BJ (cell line): ENCODE data around the gene ST6GALNAC4. TPM values are rescaled to one million over a fixed set of nuclear protein-coding genes. Genes with fewer than 3 reads are reported as not detected.
A peak's percentile ranks its signal among the peaks of the same experiment; 100 is the strongest.

Experiments used
- CTCF ChIA-PET: fragments of 350-600 bp; formaldehyde crosslinking; extraction: SDS; loops from one replicate; lab custom pipeline; 2021; ENCODE audit warnings: antibody characterized with exemption, inconsistent platforms; lab: Yijun Ruan, JAX
- POLR2A ChIA-PET: fragments of 300-600 bp; sonication (Branson Sonifier 250); formaldehyde crosslinking; extraction: SDS; loops from one replicate; lab custom pipeline; 2021; ENCODE audit warnings: antibody characterized with exemption; lab: Charles Lee
- DNase-seq: peaks from one replicate; pipeline ENCODE4 v3.0.0-alpha.2; 2011; ENCODE audit warnings: low read depth
- H3K27me3 ChIP-seq: 2 replicates; pipeline ENCODE4 v1.6.0; 2011; ENCODE audit warnings: low read length; ENCODE audit not compliant: control insufficient read depth, insufficient read depth
- H3K36me3 ChIP-seq: 2 replicates; pipeline ENCODE4 v1.5.1; 2011; ENCODE audit warnings: low read length; ENCODE audit not compliant: control insufficient read depth, insufficient read depth
- H3K4me3 ChIP-seq: 2 replicates; pipeline ENCODE4 v1.5.1; 2011; ENCODE audit warnings: low read depth, mild to moderate bottlenecking, control low read depth, low read length
- CTCF ChIP-seq: IDR thresholded peaks from 2 replicates; pipeline ENCODE4 v1.5.1; 2011; ENCODE audit warnings: low read depth, mild to moderate bottlenecking, control low read depth, inconsistent platforms, low read length, moderate library complexity; ENCODE audit not compliant: insufficient read depth
- polyA plus RNA-seq: library from polyadenylated mRNA; depleted of rRNA; stranded (reverse); fragments of >200 nt; gene quantifications from 2 replicates; pipeline ENCODE4 v1.2.3, GENCODE V29; 2011

The ST6GALNAC4 gene
- polyA plus RNA-seq, 1 experiment, result 35.5 TPM

DNA sequence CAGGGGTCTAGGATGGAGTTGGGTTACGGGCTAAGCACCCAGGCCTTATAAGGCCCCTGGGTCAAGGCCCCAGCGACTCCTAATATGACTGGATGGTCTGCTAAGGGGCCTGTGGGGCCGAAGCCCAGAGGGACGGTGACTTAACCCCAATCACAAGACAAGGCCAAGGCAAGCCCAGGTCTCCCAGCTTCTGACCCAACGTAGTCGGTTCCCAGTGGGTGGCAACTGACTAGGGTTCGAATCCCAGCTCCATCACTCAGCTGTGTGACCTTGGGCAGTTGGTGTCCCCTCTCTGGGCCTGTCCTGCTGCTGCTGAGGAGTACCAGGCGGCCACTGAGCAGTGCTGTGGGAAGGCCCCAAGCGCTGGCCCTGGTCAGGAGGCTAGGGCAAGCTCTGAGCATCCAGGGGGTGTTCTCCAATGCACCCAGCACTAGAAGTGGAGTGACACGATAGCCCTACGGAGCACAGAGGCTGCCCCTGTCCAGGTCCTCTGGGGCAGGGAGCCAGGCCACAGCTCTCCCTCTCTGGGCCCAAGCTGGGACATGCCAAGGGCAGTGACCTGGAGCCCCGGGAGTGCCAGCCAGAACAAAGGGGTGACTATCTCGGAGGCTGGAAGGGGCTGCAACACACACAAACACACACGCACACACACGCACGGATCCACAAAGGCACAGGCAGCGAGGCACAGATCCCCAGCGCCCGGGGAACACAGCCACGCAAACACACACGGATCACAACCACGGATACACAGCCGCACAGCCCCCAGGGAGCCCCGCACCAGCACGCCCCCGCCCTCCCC lies 39.9 kb downstream of the ST6GALNAC4 start:
- H3K36me3 ChIP-seq, result peaks cover under 1% of the 10 kb centered on the region; the same call in 1 of the 2 replicates
- H3K4me3 ChIP-seq, result peak overlapping the region; percentile 44
- ChIA-PET POLR2A (no interaction called here), CTCF (interaction anchor here (1.3 to 1.6 kb wide), 2 partner anchors 7 to 32 kb away, joined by 3 to 5 read pairs; no protein-coding TSS in a partner anchor)
- DNase-seq, result no peak
- TF ChIP-seq CTCF, result no peak
- H3K27me3 ChIP-seq, result no peaks in the 10 kb centered on the region

DNA sequence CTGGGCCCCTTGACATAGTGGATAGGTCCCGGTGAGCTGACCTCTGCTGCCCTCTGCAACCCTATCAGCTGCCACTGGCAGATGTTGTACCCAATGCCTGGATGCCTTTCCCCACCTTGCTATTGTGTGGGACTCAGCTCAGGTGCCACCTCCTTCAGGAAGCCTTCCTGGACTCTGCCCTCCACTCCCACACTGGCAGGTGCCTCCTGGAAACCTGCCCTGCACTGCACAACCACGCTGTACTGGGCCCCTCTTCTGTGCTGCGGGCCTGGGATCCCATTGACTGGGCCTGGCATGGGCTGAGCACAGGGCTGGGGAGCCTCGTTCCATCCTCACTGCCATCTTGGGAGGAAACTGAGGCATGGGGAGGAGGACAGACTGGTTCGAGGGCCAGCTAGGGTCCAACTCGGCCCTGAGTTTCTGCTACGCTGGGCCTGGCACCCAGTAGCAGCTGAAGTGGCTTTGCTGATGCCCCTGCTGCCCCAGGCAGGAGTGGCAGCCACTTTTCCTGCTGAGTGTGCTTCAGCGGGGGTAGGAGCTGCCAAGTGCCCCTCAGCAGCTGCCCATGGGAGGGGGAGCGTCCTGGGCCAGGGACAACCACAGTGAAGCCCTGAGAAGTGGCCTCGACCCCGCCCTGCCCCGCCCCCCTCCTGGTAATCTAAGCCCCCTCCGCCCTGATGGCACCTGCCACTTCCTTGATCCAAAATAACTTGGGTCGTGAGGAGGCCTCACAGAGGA lies 40.6 kb downstream of the ST6GALNAC4 start:
- TF ChIP-seq CTCF, result no peak
- Histone ChIP-seq H3K27me3 (no peaks in the 10 kb centered on the region), H3K36me3 (peaks cover 1% of the 10 kb centered on the region; the same call in 1 of the 2 replicates), H3K4me3 (no peak overlapping the region)
- ChIA-PET POLR2A (no interaction called here), CTCF (interaction anchor here (0.7 to 1.3 kb wide), 2 partner anchors 17 to 31 kb away, joined by 3 read pairs; no protein-coding TSS in a partner anchor)
- DNase-seq, result no peak

GRCh38 chr9:127875306-127875966 lies 41.4 kb downstream of the ST6GALNAC4 start:
- TF ChIP-seq CTCF, result no peak
- CTCF ChIA-PET, result interaction anchor here (0.7 kb wide), 1 partner anchor 16 kb away, joined by 3 read pairs; no protein-coding TSS in a partner anchor
- H3K4me3 ChIP-seq, result no peak overlapping the region
- H3K27me3 ChIP-seq, result no peaks in the 10 kb centered on the region
- DNase-seq, result no peak
- POLR2A ChIA-PET, result no interaction called here
- peaks cover 3% of the 10 kb centered on the region; the same call in 1 of the 2 replicates for H3K36me3 ChIP-seq

GRCh38 chr9:127874301-127875221 lies 42.3 kb downstream of the ST6GALNAC4 start:
- ChIA-PET POLR2A (no interaction called here), CTCF (interaction anchor here (0.9 to 1.6 kb wide), 4 partner anchors 14 to 139 kb away, joined by 3 to 6 read pairs (median 4); partner anchors contain the start of genes ENG and TOR2A)
- no peak for DNase-seq
- Histone ChIP-seq H3K4me3 (no peak overlapping the region), H3K36me3 (peaks cover 3% of the 10 kb centered on the region; the same call in 1 of the 2 replicates), H3K27me3 (no peaks in the 10 kb centered on the region)
- no peak for TF ChIP-seq CTCF
